Measurements from ENCODE around the gene LRRC23. TPM values are rescaled to one million over a fixed set of nuclear protein-coding genes. Genes with fewer than 3 reads are reported as not detected.
A peak's percentile ranks its signal among the peaks of the same experiment; 100 is the strongest.

LRRC23 gene
- total and polyA plus RNA-seq, 2 of the 13 experiments (the other 11 are each of a cell fraction or from before 2014, with no cell fraction given), result 6.0 to 7.8 TPM

DNA sequence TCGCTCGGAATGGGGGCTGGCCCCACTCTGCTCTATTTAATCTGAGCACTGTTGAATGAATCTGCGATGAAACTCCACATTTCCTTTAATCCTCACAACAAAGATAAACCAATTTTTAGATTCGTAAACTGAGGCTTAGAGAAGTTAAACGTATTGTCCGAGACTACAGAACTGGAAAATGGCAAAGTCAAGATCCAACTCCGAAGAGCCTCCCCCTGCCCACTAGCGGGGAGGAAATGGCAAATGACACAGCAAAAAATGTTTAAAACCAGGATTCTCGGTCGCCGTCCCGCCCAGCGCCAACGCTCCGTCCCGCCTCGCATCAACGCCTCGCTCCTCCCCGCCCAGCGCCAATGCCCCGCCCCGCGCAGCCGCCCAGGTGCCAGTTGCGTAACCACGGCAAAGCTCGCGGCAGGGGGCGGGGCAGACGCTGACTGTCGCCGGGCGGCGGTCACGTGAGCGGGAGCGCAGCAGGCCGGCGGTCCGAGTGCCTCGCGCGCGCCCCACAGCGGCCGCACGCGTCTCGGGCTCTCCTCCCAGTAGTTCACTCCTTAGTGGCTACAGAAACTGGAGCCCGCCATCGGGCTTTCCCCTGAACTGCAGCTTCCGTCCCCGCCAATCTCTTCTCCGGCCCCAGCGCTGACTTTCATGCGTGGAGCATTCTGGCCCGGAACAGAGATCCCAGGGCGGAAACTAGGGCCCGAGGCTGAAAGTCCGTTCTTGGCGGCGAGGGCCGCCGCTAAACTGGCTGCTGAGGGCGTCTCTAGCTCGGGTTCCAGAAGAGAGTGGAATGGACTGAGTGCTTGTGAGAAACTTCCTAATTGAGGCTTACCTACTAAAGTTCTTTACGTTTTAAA lies 13.6 kb upstream of the LRRC23 start (continued):
- TF ChIP-seq, protein P1, sequence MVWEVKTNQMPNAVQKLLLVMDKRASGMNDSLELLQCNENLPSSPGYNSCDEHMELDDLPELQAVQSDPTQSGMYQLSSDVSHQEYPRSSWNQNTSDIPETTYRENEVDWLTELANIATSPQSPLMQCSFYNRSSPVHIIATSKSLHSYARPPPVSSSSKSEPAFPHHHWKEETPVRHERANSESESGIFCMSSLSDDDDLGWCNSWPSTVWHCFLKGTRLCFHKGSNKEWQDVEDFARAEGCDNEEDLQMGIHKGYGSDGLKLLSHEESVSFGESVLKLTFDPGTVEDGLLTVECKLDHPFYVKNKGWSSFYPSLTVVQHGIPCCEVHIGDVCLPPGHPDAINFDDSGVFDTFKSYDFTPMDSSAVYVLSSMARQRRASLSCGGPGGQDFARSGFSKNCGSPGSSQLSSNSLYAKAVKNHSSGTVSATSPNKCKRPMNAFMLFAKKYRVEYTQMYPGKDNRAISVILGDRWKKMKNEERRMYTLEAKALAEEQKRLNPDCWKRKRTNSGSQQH (CRISPR knock-in tag; IDR thresholded peaks at IDR 0.05; ENCODE audit: low read depth), result peak; percentile 82
- TF ChIP-seq SRSF9 (IDR thresholded peaks at IDR 0.05; ENCODE audit: borderline replicate concordance, insufficient read depth, low read depth, low read length, poor library complexity, severe bottlenecking), result no peak
- peak; percentile 23; the same call in 1 of the 2 replicates for TF ChIP-seq ZNF160 (CRISPR knock-in tag; IDR thresholded peaks at IDR 0.05)
- TF ChIP-seq CEBPG (CRISPR knock-in tag; IDR thresholded peaks at IDR 0.05), result peak; percentile 99
- TF ChIP-seq, protein P2, sequence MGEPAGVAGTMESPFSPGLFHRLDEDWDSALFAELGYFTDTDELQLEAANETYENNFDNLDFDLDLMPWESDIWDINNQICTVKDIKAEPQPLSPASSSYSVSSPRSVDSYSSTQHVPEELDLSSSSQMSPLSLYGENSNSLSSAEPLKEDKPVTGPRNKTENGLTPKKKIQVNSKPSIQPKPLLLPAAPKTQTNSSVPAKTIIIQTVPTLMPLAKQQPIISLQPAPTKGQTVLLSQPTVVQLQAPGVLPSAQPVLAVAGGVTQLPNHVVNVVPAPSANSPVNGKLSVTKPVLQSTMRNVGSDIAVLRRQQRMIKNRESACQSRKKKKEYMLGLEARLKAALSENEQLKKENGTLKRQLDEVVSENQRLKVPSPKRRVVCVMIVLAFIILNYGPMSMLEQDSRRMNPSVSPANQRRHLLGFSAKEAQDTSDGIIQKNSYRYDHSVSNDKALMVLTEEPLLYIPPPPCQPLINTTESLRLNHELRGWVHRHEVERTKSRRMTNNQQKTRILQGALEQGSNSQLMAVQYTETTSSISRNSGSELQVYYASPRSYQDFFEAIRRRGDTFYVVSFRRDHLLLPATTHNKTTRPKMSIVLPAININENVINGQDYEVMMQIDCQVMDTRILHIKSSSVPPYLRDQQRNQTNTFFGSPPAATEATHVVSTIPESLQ (CRISPR knock-in tag; conservative IDR thresholded peaks at IDR 0.05), result no peak
- peak; percentile 27; the same call in 1 of the 2 replicates for TF ChIP-seq NFIC (IDR thresholded peaks at IDR 0.05; ENCODE audit: low read length)
- TF ChIP-seq KDM6A (CRISPR knock-in tag; IDR thresholded peaks at IDR 0.05; ENCODE audit: low read depth), result peak; percentile 34; the same call in 1 of the 2 replicates
- TF ChIP-seq ZNF562 (CRISPR knock-in tag; IDR thresholded peaks at IDR 0.05; ENCODE audit: borderline replicate concordance), result no peak
- TF ChIP-seq, protein P3, sequence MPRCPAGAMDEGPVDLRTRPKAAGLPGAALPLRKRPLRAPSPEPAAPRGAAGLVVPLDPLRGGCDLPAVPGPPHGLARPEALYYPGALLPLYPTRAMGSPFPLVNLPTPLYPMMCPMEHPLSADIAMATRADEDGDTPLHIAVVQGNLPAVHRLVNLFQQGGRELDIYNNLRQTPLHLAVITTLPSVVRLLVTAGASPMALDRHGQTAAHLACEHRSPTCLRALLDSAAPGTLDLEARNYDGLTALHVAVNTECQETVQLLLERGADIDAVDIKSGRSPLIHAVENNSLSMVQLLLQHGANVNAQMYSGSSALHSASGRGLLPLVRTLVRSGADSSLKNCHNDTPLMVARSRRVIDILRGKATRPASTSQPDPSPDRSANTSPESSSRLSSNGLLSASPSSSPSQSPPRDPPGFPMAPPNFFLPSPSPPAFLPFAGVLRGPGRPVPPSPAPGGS (CRISPR knock-in tag; IDR thresholded peaks at IDR 0.05), result peak; percentile 67; the same call in 1 of the 2 replicates
- peak; percentile 100 for TF ChIP-seq CEBPB (IDR thresholded peaks at IDR 0.05; ENCODE audit: borderline replicate concordance, low read depth, low read length)
- TF ChIP-seq NR0B2 (CRISPR knock-in tag; IDR thresholded peaks at IDR 0.05), result no peak
- TF ChIP-seq, protein P4, sequence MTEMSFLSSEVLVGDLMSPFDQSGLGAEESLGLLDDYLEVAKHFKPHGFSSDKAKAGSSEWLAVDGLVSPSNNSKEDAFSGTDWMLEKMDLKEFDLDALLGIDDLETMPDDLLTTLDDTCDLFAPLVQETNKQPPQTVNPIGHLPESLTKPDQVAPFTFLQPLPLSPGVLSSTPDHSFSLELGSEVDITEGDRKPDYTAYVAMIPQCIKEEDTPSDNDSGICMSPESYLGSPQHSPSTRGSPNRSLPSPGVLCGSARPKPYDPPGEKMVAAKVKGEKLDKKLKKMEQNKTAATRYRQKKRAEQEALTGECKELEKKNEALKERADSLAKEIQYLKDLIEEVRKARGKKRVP (CRISPR knock-in tag; IDR thresholded peaks at IDR 0.05), result peak in 1 of 2 experiments; percentile 80; a peak in 2 of 4 replicates
- peak; percentile 67; the same call in 1 of the 2 replicates for TF ChIP-seq JUND (CRISPR knock-in tag; IDR thresholded peaks at IDR 0.05)
- TF ChIP-seq KLF11 (CRISPR knock-in tag; IDR thresholded peaks at IDR 0.05), result no peak
- peak; percentile 84 for TF ChIP-seq ZBTB34 (CRISPR knock-in tag; IDR thresholded peaks at IDR 0.05)
- TF ChIP-seq RBM39 (IDR thresholded peaks at IDR 0.05; ENCODE audit: low read depth, low read length, poor library complexity, severe bottlenecking), result no peak
- no peak for TF ChIP-seq TCF7 (IDR thresholded peaks at IDR 0.05; ENCODE audit: low read depth)
- peak; percentile 35; the same call in 1 of the 2 replicates for TF ChIP-seq ZNF710 (CRISPR knock-in tag; IDR thresholded peaks at IDR 0.05; ENCODE audit: borderline replicate concordance)
